HG03066 (cell line): Measurements from ENCODE around the gene PTGFRN.
"Not testable (repeated sequence)": the region's sequence is repeated elsewhere in the genome, so short reads cannot be mapped to it uniquely, and the experiment has no call there.

Experiments used
- ATAC-seq: cut with Tn5 transposase; IDR thresholded peaks from one replicate; pipeline ENCODE4 v1.9.1; 2021; ENCODE audit warnings: low read depth; ENCODE audit not compliant: unreplicated experiment

The PTGFRN gene

DNA sequence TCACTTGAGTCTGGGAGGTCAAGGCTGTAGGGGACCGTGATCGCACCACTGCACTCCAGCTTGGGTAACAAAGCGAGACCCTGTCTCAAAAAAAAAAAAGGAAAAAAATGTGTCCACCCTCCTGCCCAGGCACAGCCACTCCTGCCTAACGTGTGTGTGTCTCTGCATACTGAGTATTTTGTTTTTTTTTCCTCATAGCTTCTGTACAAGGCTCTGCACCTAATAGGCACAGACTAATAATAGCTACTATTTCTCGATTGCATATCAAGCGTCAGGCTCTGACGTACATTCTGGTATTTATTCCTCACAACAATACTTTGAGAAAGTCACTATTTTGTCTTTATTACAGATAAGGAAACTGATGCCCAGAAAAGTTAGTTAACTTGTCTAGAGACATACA lies 5.0 kb downstream of the PTGFRN start:
- ATAC-seq: no peak

DNA sequence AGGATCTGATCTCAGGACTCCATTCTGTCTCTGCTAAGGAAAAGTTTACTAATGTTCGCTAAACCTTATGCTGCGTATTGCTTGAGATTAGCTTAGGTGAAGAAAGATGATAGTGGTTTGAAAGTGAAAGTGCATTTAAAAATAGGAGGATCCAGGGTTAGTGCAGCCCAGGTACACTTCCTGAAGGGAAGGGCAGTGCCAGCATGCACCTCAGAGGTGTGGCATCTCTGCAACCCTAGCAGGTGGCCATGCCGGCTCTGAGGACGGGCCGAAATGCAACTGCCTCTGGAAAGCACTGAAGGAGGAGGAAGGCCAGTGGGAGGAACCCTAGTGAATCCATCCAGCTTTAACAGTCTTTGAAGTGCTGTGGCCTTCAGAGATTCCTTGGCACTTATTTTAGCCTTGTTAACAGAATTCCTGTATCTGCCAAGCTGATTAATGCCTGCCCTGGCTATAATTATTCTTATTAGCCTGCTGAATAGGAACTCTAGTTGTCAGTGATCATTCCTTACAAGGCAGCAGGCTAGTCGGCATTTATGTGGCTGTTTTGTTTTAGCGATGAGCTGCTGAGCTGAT lies 5.5 kb downstream of the PTGFRN start:
- ATAC-seq: no peak

DNA sequence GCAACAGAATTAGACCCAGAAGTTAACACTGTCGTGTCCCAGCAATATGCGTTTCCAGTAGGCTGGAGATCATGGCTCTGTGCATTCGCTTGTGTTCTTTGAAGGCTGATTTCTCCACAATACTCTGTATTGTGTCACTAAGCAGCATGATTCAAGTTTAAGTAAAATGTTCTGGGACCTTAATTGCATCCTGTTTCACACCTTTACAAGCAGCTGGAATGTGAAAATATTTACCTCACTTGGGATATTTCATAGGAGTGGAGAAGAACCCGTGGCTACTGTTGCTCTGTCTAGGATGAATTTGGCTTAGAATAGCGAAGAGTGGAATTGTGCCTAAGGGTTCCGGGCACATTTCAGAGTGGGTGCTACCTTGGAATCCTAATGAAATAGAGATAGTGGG lies 6.3 kb downstream of the PTGFRN start:
- no peak for ATAC-seq

DNA sequence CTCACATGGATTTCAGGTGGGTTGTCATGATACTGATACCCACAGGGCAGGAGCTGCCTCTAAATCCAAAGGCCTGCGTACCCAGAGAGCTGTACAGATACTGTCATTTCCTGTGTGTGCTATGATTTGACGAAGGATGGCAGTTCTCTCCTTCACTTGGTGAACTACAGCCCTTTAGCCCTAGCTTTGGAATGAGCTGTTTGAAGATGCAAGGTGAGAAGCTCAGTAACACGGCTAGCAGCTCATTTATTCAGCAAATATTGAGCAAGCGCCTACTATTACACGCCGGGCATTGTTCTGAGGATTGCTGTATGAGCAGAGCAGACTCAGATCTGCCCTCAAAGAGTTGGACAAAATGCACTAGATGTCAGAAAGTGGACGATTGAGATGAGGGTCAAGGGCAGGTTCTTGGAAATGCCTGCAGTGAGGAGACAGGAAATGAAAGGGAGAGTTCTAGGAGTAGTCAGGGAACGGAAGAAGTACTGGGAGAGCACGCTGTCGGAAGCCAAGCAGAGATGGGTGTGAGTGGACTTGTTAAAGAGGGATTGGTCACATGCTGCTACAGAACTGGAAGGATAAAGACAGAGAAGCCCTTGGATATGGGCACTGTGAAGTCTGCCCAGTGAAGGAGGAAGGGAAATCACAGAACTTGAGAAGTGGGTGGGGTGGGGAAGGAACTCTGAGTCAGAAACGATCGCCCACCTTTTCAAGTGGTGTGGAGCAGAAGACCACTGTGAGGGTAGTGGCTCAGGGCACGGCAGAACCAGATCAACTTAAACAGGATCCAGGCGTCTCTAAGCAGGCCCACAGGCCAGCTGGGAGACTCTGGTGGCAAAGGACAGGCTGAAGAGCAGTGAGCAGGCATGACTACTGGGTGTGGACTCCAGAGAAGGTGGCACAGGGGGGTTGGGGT lies 7.1 kb downstream of the PTGFRN start:
- no peak for ATAC-seq

DNA sequence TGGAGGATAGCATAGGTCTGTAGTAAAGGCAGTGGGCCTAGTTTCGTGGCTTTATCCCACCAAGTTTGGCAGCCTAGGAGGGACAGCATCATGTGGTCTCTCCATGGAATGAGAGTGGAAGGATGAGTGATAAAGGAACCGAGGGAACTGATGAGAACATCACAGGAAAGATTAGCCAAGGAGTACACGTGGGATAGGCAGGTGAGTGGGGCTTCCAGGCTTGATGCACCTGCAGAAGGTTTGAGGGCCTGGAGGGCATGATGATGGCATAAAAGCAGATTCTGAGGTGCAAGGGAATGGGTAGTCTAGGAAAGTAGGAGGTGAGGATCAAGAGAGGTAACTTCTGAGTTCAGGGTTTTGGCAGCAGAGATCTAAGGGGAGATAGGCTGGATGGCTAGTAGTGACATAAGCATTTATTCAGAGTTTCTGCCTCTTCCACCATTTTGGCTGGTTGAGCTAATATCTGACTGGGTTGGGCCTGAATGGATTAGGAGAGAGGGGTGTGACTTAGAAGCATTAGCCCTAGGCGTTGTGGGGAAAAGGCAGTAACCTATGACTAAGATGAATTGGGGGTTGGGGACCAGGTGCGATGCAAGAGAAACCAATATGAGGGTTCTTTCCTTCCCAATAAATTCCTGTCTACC lies 9.1 kb downstream of the PTGFRN start:
- no peak for ATAC-seq

DNA sequence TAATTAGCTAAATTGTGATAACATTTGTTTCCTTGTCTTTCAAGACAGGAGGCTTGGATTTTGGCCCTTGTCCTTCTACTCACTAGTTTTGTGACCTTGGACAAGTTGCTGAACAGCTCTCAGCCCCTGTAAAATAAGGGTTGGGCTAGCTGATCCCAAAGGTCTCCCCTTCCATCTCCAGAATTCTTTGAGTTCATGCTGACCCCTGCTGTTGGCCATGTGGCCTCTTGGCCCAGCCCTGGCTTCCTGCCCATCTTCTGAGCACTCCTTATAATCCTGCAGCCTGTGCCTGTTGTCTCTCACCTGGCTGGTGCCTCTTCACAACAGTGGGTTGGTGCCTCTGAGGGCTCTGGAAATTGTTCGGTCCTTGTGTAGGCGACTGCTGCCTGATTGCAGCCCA lies 10.1 kb downstream of the PTGFRN start:
- ATAC-seq: no peak

DNA sequence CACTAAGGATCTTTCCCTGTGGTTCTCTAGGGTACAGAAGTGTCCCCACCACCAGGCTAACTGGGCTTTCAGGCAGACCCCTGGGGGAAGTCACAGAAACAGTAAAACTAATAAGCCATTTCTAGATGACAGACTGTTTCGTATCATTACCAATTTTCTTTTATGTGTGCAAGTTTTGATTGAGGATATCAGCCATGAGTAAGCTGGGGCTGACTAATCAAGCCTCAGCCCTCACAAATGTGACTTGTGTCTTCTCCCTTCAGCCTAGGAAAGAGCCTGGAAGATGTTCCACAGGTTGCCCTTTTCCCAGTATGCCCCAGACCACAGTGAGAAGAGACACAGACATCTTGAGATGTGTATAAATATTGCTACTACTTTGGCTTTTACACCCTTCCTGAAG lies 10.5 kb downstream of the PTGFRN start:
- ATAC-seq: no peak

DNA sequence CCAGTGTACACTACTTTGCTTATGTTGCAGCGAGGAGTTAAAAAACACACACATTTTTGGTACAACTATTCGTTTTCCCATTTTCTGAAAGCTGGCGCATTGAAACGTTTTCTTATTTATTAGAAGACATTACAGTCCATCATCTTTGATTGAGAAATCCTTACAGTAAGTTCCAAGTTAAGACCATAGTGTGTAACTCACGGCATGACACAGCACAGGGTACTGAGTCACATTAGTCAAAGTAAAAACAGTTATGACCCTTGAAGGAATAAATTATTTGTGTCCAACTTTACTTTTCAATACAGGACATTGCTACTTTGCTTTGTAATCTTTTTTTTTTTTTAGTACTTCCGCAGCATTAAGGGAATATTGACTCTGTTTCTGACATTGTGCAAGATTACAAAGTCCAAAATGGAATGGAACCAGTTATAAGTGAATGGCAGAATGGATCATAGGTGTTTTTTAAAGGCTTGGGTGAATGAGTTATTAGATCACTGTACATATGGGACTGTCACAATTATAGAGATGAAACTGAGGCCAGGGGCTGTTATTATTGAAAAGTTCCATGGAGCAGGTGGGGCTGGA lies 11.7 kb downstream of the PTGFRN start:
- ATAC-seq: no peak

DNA sequence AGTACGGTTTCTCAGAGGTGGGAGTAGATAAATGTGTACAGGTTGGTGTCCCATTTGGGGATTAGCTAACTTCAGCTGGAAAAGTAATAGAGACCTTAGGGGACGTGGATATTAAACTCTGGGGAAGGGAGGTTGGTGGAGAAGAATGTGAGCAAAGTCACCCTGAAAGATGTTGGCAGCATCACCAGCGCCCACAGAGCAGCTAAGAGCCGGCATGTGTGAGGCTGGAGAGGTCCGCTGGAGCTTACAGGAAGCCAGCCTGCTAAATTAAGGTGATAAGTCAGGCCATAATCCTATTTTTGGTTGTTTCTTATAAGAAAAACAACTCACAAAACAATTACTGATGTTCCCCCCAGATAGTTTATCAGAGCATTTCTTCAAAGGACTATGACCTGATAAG lies 12.2 kb downstream of the PTGFRN start:
- no peak for ATAC-seq

DNA sequence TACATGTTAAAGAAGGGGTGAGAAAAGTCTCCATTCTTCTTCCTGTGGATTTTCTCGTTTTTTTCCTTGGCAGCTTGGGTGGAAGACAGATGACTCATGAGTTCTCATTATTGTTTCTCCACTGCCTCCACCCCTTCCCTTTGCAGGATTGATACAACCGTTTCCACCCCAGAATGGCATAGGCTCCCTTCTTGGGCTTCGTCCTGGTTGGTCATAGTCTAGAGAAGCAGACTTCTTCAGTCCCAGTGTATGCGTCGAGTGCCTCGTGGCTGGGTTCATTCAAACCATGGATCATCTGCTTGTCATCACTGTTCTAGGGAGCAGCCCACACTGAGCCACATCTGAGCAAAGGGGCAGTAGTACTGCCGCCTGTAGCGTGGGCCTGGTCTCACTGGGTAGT lies 13.7 kb downstream of the PTGFRN start:
- ATAC-seq: no peak

DNA sequence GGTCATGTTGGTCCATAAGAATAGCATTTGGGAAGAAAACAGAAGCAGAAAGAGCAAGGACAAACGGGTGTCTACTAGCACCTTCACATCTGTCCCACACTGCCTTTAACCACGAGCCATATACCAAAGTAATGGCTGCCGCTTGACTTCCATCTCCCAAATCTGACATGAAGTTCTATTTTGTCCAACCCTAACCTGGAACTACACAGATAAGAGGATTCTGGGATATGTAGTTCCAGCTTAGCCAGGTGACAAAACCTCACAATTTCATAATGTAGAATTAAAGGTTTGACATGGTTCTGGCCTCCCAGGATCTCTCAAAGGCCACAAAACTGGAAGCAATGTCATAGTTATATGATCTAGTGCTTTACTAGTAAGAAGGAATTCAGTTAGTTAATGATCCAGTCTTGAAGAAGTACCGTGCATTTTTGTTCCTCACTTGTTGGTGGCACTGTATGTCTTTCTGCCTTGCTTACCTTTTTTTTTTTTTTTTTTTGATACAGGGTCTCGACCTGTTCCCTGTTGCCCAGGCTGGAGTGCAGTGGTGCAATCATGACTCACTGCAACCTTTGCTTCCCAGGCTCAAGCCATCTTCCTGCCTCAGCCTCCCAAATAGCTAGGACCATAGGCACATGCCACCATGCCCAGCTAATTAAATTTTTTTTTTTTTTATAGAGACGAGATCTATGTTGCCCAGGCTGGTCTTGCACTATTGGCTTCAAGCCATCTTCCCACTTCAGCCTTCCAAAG lies 17.5 kb downstream of the PTGFRN start:
- ATAC-seq: no peak

DNA sequence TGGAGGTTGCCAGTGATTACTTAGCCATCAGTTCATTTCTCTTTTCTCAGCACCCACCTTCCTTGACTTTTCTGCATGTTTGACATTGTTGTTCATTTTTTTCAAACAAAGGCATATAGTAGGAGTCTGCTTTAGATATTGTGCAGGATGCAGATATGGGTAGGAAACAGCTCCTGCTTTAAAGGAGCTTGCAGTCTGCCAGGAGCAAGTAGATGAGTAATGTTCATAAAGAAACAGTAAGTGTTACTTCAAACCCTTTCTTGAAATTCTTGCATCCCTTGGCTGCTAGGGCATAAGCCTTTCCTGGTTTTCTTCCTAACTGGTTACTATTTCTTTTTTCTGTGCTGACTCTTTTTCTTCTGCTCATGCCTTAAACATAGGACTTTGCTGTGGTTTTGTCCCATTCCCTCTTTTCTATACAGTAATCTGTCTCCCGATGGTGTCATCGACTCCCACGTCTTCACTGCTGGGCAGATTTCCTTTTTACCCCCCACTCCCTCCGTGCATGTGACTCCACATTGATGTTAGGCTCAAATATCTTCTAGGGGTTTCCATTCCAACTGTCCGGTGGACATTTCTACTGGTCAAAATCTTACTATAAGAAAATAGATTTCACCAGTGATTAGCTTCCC lies 20.4 kb downstream of the PTGFRN start:
- ATAC-seq: no peak

DNA sequence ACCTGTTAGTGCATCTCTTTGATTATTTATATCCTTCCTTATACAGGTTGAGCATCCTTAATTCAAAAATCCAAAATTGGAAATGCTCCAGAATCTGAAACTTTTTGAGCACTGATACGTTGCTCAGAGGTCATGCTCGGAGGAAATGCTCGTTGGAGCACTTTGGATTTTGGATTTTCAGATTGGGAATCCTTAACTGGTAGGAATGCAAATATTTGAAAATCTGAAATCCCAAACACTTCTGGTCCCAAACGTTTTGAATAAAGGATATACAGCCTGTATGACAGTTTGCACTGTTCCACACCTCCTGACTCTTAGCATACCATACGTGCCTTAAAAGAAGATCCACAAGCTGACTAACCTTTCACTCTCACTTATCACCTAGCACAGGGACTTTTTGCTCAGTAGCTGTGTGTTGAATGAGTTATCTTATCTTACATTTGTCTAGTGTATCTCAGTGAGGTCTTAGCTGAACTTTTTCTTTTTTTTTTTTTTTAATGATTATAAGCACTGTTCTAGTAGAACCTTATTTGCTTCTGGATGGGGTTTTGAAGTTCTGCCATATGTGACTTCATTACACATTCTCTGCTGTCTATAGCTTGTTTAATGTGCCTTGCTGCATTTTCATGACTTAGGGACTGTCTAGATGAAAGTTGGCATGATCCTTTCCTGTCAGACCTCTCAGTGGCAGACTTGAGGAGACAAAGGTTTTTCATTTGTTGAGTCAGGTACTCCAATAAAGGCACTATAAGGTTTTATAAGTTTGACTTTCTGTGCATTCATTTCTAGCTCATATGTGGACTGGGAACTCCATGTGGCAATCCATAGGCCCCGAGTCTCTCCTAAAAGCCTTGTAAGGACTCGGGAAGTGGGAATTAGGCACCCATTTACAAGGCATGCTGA lies 21.6 kb downstream of the PTGFRN start:
- no peak for ATAC-seq

DNA sequence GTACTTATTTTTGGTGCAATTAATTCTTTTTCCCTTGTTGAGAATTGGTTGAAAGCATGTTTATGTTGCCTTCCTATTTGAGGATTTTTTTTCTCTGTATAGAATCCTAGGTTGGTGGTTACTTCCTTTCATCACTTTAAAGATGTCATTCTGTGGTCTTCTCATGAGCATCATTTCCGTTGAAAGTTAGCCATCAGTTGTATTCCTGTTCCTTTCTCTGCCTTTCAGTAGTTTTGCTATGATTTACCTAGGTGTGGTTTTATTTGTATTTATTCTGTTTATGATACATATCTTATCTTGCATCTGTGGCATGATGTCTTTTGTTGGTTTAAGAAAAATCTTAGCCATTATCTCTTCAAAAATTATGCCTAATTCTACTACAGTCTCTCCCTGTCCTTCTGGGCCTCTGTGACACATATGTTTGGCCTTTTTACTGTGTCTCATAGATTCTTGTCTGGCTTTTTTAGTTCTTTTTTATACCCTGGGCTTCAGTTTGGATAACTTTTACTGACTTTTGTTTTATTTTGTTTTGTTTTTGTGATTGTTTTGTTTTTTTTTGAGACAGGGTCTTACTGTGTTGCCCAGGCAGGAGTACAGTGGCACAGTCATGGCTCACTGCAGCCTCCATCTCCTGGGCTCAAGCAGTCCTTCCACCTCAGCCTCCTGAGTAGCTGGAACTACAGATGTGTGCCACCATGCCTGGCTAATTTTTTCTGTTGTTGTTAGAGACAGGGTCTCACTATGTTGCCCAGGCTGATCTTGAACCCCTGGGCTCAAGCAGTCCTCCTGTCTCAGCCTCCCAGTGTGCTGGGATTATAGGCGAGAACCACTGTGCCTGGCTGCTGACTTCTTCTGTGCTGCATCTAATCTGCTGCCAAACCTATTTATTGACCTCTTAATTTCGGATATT lies 24.1 kb downstream of the PTGFRN start:
- no peak for ATAC-seq

DNA sequence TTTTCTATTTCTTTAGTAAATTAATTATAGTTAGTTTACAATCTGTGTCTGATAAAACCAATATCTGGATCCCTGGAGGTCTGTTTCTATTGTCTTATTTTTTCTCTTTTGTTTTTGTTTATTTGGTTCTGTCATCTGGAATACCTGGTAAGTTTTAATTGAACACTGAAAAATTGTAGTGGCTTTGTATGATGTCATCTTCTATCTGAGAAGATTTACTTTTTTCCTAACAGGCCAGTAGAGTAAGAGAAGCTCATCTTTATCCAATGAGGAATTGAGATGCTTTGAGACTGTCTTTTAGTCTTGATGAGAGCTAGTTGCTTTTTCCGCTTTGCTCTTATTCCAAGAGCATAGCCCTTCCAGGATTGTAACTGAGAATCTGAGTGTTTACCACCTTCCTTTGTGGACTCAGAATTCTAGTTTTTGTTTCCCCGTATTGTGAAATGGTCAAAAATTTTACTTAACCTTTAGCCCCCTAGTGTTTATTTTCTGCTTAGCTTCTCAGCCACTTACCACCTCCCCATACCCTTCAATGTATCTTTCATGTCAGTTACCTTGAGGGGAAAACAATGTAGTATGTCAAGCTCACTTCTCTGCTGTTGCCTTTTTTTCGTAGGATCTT lies 25.0 kb downstream of the PTGFRN start:
- ATAC-seq: no peak

DNA sequence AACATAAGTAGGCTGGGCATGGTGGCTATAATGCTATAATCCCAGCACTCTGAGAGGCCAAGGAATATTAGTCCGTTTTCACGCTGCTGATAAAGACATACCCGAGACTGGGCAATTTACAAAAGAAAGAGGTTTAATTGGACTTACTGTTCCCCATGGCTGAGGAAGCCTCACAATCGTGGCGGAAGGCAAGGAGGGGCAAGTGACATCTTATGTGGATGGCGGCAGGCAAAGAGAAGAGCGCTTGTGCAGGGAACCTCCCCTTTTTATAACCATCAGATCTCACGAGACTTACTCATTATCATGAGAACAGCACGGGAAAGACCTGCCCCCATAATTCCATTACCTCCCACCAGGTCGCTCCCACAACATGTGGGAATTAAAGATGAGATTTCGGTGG lies 28.5 kb downstream of the PTGFRN start:
- ATAC-seq: no peak

DNA sequence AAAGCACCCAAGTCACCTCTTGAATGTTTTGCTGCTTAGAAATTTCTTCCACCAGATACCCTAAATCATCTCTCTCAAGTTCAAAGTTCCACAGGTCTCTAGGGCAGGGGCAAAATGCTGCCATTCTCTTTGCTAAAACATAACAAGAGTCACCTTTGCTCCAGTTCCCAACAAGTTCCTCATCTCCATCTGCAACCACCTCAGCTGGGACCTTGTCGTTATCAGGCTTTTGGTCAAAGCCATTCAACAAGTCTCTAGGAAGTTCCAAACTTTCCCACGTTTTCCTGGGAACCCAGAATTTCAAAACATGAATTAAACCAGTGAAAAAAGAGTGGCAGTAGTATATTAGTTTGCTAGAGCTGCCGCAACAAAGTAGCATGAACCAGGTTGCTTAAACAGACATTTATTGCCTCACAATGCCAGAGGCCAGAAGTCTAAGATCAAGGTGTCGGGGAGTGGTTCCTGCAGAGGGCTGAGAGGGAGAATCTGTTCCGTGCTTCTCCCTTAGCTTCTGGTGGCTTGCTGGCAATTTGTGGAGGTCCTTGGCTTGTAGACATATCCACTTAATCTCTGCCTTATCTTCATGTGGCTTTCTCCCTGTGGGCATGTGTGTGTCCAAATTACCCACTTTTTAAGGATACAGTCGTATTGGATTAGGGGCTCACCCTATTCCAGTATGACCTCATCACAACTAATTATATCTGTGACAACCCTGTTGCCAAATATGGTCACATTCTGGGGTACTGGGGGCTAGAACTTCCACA lies 30.2 kb downstream of the PTGFRN start:
- ATAC-seq: not testable (repeated sequence)
